Measurements from ENCODE around the gene NCF4.

DNA sequence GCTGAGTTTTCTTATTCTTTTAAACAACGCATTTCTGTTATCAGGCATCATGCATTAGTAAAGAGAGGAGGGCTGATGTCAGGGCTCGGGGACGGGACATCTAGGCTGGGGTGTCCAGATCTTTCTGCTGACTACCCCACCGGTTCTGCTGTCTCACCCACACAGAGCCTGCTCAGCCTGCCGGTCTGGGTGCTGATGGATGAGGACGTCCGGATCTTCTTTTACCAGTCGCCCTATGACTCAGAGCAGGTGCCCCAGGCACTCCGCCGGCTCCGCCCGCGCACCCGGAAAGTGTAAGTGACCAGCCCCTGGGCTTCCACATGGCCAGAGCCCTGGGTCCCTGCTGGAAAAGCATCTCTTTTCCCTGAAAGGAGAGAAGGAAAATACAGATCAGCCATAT, 9.4 kb downstream of the NCF4 start:
- TF ChIP-seq, protein P1, sequence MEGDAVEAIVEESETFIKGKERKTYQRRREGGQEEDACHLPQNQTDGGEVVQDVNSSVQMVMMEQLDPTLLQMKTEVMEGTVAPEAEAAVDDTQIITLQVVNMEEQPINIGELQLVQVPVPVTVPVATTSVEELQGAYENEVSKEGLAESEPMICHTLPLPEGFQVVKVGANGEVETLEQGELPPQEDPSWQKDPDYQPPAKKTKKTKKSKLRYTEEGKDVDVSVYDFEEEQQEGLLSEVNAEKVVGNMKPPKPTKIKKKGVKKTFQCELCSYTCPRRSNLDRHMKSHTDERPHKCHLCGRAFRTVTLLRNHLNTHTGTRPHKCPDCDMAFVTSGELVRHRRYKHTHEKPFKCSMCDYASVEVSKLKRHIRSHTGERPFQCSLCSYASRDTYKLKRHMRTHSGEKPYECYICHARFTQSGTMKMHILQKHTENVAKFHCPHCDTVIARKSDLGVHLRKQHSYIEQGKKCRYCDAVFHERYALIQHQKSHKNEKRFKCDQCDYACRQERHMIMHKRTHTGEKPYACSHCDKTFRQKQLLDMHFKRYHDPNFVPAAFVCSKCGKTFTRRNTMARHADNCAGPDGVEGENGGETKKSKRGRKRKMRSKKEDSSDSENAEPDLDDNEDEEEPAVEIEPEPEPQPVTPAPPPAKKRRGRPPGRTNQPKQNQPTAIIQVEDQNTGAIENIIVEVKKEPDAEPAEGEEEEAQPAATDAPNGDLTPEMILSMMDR (IDR thresholded peaks at IDR 0.05) = no peak
- no peak for TF ChIP-seq SIN3A (IDR thresholded peaks at IDR 0.05; ENCODE audit: borderline replicate concordance, insufficient read depth, low read depth, low read length)

All from Panc1 (cell line).